Thyroid gland (tissue), 4 donors: ENCODE results near the gene RESF1.

Experiments
- POLR2A ChIP-seq, 2 donors: fragments of 450-650 bp; IDR thresholded peaks; one replicate each; pipeline ENCODE4 v1.6.1; 2017; ENCODE audit warnings: antibody characterized with exemption in 2 of 2, mild to moderate bottlenecking in 2 of 2, moderate library complexity in 1 of 2
- TF ChIP-seq, protein P1 (sequence below), 6 experiments: fragments of 200-600 bp in 3 of 6; fragments of 450-650 bp in 3 of 6; sonication (generic) in 3 of 6; IDR thresholded peaks; one replicate each; pipeline ENCODE4 v1.5.1; 2016 to 2019; ENCODE audit warnings: antibody characterized with exemption in 6 of 6, mild to moderate bottlenecking in 2 of 6, inconsistent platforms in 1 of 6, moderate library complexity in 1 of 6

DNA sequence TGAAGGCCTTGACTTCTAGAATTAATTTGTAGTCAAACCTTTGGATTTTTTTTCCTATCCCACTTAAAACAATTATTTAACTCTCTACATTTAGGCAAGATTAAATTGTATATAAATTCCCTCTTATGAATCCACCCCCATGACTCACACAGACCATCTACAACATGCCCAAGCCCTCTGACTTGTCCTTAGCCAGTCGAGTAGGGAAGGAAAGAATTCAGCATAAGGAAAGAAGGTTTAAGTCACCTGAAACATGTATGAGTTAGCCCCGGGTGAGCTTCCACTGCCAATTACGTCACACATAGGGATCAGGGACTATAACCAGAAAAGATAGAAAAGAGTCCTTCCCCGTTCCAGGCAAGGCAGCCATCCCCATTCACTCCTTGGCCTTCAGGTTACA, 14.9 kb upstream of the RESF1 start:
- TF ChIP-seq POLR2A (IDR thresholded peaks at IDR 0.05), result no peak
- TF ChIP-seq, protein P1, sequence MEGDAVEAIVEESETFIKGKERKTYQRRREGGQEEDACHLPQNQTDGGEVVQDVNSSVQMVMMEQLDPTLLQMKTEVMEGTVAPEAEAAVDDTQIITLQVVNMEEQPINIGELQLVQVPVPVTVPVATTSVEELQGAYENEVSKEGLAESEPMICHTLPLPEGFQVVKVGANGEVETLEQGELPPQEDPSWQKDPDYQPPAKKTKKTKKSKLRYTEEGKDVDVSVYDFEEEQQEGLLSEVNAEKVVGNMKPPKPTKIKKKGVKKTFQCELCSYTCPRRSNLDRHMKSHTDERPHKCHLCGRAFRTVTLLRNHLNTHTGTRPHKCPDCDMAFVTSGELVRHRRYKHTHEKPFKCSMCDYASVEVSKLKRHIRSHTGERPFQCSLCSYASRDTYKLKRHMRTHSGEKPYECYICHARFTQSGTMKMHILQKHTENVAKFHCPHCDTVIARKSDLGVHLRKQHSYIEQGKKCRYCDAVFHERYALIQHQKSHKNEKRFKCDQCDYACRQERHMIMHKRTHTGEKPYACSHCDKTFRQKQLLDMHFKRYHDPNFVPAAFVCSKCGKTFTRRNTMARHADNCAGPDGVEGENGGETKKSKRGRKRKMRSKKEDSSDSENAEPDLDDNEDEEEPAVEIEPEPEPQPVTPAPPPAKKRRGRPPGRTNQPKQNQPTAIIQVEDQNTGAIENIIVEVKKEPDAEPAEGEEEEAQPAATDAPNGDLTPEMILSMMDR (IDR thresholded peaks at IDR 0.05), result no peak
